Hepatocyte (in vitro differentiated cells): ENCODE measurements around the gene PRELP.

Experiments
- CTCF ChIP-seq: fragments of 200-600 bp; sonication (generic); IDR thresholded peaks from 2 replicates; pipeline ENCODE4 v1.5.1; 2016; ENCODE audit warnings: antibody characterized with exemption, mild to moderate bottlenecking; ENCODE audit not compliant: poor library complexity
- EZH2 ChIP-seq: fragments of 200-600 bp; sonication (generic); IDR thresholded peaks from 2 replicates; pipeline ENCODE4 v1.6.1; 2016; ENCODE audit warnings: antibody characterized with exemption, mild to moderate bottlenecking, borderline replicate concordance
- EZH2phosphoT487 ChIP-seq: fragments of 200-600 bp; sonication (generic); IDR thresholded peaks from one replicate; pipeline ENCODE4 v1.6.1; 2018; ENCODE audit warnings: antibody characterized with exemption, mild to moderate bottlenecking, low read depth, moderate library complexity; ENCODE audit not compliant: unreplicated experiment, severe bottlenecking

GRCh38 chr1:203526130-203526529, 50.5 kb downstream of the PRELP start:
- TF ChIP-seq EZH2phosphoT487 = no peak
- no peak for TF ChIP-seq EZH2
- TF ChIP-seq CTCF = no peak
